Embryonic facial prominence (tissue), 1 donor: ENCODE results near the gene CRACR2B.

Source experiments
- DNase-seq: peaks from one replicate; pipeline ENCODE4 v3.0.0-alpha.2; 2016; ENCODE audit errors: extremely low spot score

The CRACR2B gene

GRCh38 chr11:826227-826621, 1.5 kb upstream of the CRACR2B start:
- DNase-seq: no peak

GRCh38 chr11:826836-827145, 928 bp upstream of the CRACR2B start:
- DNase-seq: no peak

GRCh38 chr11:827146-827896, 398 bp upstream of the CRACR2B start:
- no peak for DNase-seq

- no peak for DNase-seq
Measured at GRCh38 chr11:828506-829175, 922 bp downstream of the CRACR2B start.

GRCh38 chr11:829176-829846, 1.6 kb downstream of the CRACR2B start:
- DNase-seq: no peak

- DNase-seq: no peak
Measured at GRCh38 chr11:829847-830294, 2.2 kb downstream of the CRACR2B start.

- no peak for DNase-seq
Measured at GRCh38 chr11:830295-831117, 2.8 kb downstream of the CRACR2B start.

- no peak for DNase-seq
Measured at GRCh38 chr11:831118-831864, 3.6 kb downstream of the CRACR2B start.

- no peak for DNase-seq
Measured at GRCh38 chr11:831961-832528, 4.3 kb downstream of the CRACR2B start.

- DNase-seq: no peak
Measured at GRCh38 chr11:832529-833113, 4.9 kb downstream of the CRACR2B start, which contains the start of gene CD151. TSS of gene CD151 (plus strand) at chr11:832952. CDS start at chr11:836070, 3,118 bp downstream.

GRCh38 chr11:833114-833791, 5.5 kb downstream of the CRACR2B start:
- DNase-seq: no peak

- DNase-seq: no peak
Measured at GRCh38 chr11:833849-834311, 6.2 kb downstream of the CRACR2B start.

- DNase-seq: no peak
Measured at GRCh38 chr11:834371-835316, 6.9 kb downstream of the CRACR2B start.

- no peak for DNase-seq
Measured at GRCh38 chr11:836274-836673, 8.6 kb downstream of the CRACR2B start.

GRCh38 chr11:836700-837099, 9.0 kb downstream of the CRACR2B start:
- no peak for DNase-seq

- no peak for DNase-seq
Measured at GRCh38 chr11:837189-837989, 9.7 kb downstream of the CRACR2B start.

GRCh38 chr11:837990-838307, 10.2 kb downstream of the CRACR2B start:
- DNase-seq: no peak
